Measurements from ENCODE around the gene SBK1.
"Not testable (repeated sequence)": the region's sequence is repeated elsewhere in the genome, so short reads cannot be mapped to it uniquely, and the experiment has no call there.

Gene SBK1

DNA sequence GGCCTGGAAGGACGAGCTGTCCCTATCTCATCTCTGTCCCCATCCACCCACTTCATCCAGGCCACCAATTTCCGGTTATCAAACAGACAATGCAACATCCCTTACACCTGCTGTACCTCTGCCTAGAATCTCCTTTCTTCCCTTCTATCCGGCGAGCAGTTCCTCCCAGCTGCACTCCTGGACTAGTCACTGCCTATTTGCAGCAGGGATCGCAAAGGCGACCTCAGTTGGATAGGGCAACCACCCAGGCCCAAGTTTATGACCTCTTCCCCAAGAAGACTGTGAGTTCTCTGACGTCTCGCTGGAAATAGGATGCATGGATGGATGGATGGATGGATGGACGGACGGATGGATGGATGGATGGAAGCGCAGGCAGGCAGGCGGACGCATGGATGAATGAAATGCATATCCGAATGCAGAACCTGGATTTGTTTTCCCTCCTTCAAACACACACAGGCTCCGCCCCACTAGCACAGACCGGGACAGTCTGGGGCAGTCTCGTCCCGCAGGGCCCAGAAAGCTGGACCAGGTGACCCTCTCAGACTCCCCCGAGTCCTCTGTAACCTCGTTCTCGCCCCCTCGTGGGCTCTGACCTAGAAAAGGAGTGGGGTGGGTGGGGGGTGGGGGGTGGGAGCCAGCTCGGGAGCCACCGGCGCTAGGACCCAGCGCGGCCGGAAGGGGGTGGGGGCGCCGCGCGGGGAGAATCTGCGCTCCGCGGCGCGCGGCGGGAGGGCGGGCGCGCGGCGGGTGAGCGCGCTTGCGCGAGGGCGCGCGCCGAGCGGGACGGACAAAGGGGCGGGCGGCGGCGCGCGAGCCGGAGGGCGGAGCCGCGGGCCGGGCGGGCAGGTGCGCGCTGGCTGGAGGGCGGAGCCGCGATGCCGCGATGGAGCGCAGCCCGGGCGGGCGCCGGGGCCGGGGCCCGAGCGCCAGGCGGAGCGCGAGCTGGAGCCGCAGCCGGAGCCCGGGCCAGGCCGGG lies at the start of gene SBK1:
SBK1 (plus strand) TSS at position 875 of the 976 bp plus-strand sequence. CDS start 24,867 bp downstream, outside the sequence.
- H3K4me3 ChIP-seq (replicated peaks; ENCODE audit: low read depth, low read length) = peak within 1 kb of the TSS; percentile 50
- no peak for TF ChIP-seq CTCF (IDR thresholded peaks at IDR 0.05; ENCODE audit: low read length, missing control alignments)
- DNase-seq (ENCODE audit: low read depth) = peak; percentile 47

DNA sequence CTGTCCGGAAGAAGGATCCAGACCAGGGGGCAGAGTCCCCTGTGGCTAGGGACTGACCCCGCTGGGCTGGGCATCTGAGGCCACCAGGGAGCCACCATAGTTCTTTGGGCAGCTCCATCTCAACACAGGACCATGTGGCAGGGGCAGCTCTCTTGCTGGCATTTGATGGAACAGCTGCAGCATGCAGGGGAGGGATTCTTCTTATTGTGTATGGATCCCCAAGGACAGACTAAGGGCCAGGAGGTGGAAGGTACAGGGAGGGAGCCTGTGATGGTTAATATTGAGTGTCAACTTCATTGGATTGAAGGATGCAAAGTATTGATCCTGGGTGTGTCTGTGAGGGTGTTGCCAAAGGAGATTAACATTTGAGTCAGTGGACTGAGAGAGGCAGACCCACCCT lies 42.8 kb upstream of the SBK1 start:
- H3K4me3 ChIP-seq (replicated peaks; ENCODE audit: low read depth, low read length); DNase-seq (ENCODE audit: low read depth): not testable (repeated sequence)

GRCh38 chr16:28250999-28251398 lies 41.3 kb upstream of the SBK1 start:
- no peak overlapping the region for H3K4me3 ChIP-seq (replicated peaks; ENCODE audit: low read depth, low read length)
- no peak for DNase-seq (ENCODE audit: low read depth)
- no peak for TF ChIP-seq CTCF (IDR thresholded peaks at IDR 0.05; ENCODE audit: low read length, missing control alignments)

- no peak overlapping the region for H3K4me3 ChIP-seq (replicated peaks; ENCODE audit: low read depth, low read length)
- no peak for DNase-seq (ENCODE audit: low read depth)
- no peak for TF ChIP-seq CTCF (IDR thresholded peaks at IDR 0.05; ENCODE audit: low read length, missing control alignments)
Measured at GRCh38 chr16:28254158-28254557, 38.2 kb upstream of the SBK1 start.

GRCh38 chr16:28255838-28256237 lies 36.5 kb upstream of the SBK1 start:
- no peak for DNase-seq (ENCODE audit: low read depth)
- H3K4me3 ChIP-seq (replicated peaks; ENCODE audit: low read depth, low read length) = no peak overlapping the region
- TF ChIP-seq CTCF (IDR thresholded peaks at IDR 0.05; ENCODE audit: low read length, missing control alignments) = no peak

DNA sequence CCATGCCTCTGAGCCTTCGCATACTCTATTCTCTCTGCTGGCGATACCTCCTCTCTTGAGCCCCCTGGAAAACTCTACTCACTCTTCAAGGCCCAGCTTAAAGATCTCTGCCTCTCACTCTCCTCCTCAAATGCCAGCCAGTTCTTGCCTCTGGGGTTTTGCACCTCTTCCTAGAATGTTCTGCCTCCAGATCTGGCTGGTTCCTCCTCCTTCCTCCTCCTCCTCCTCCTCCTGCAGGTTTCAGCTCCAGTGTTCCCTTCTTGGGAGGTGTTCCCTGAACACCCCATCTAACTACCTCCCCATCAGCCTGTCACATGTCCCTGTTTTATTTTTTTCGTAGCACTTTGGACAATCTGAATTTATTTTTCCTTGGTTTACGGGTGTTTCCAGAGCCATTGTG lies 35.1 kb upstream of the SBK1 start:
- DNase-seq (ENCODE audit: low read depth) = no peak
- no peak for TF ChIP-seq CTCF (IDR thresholded peaks at IDR 0.05; ENCODE audit: low read length, missing control alignments)
- no peak overlapping the region for H3K4me3 ChIP-seq (replicated peaks; ENCODE audit: low read depth, low read length)

GRCh38 chr16:28258567-28258966 lies 33.8 kb upstream of the SBK1 start:
- peak; percentile 19 for DNase-seq (ENCODE audit: low read depth)
- TF ChIP-seq CTCF (IDR thresholded peaks at IDR 0.05; ENCODE audit: low read length, missing control alignments) = no peak
- no peak overlapping the region for H3K4me3 ChIP-seq (replicated peaks; ENCODE audit: low read depth, low read length)
